ENCODE data around the gene CDHR3.

- TF ChIP-seq CTCF (IDR thresholded peaks at IDR 0.05; ENCODE audit: insufficient read depth, low read length, poor library complexity, severe bottlenecking) (no peak), EZH2phosphoT487 (conservative IDR thresholded peaks at IDR 0.05; ENCODE audit: low read length) (no peak)
Measured at GRCh38 chr7:105935250-105935649, 27.8 kb upstream of the CDHR3 start.

All from SU-DHL-6 (cell line).